Lower lobe of right lung (tissue), 2 donors: ENCODE measurements around the gene SLC16A11. TPM values are rescaled to one million over a fixed set of nuclear protein-coding genes. Genes with fewer than 3 reads are reported as not detected.
A peak's percentile ranks its signal among the peaks of the same experiment; 100 is the strongest.

Source experiments
- ATAC-seq, 2 donors: fragments of 200-7000 bp; cut with Tn5 transposase; one replicate each; pipeline ENCODE4 v1.9.1; 2020 to 2022; ENCODE audit warnings: mild to moderate bottlenecking in 2 of 2, moderate library complexity in 2 of 2
- DNase-seq: peaks from one replicate; pipeline ENCODE4 v3.0.0-alpha.2; 2020
- H3K27ac ChIP-seq: fragments of 200-600 bp; one replicate; pipeline ENCODE4 v1.8.0; 2022
- H3K27me3 ChIP-seq: fragments of 200-600 bp; one replicate; pipeline ENCODE4 v1.8.0; 2022; ENCODE audit warnings: low read depth
- H3K36me3 ChIP-seq: fragments of 200-600 bp; one replicate; pipeline ENCODE4 v1.8.0; 2022; ENCODE audit warnings: mild to moderate bottlenecking
- H3K4me1 ChIP-seq: fragments of 200-600 bp; one replicate; pipeline ENCODE4 v1.8.0; 2022
- H3K4me3 ChIP-seq: fragments of 200-600 bp; one replicate; pipeline ENCODE4 v1.8.0; 2022; ENCODE audit warnings: mild to moderate bottlenecking
- H3K9me3 ChIP-seq: fragments of 200-600 bp; one replicate; pipeline ENCODE4 v1.8.0; 2022
- CTCF ChIP-seq: fragments of 200-600 bp; IDR thresholded peaks from one replicate; pipeline ENCODE4 v1.8.0; 2022; ENCODE audit warnings: antibody characterized with exemption, mild to moderate bottlenecking
- intact Hi-C: fragments of 100-400 bp; cut with DNase I; formaldehyde crosslinking; loops from one replicate; pipeline ENCODE4 v1.11.0; 2022
- total RNA-seq: library from RNA; stranded (reverse); fragmentation: NEBNext Ultra II Directional; extraction: Animal tissue kit (Norgen Biotek cat#: 25700); gene quantifications from one replicate; pipeline ENCODE4 v1.2.1, GENCODE V29; 2021
- donor health status: DM: no; HTN: yes; CAD: no; lungs with severe emphysema.

SLC16A11 gene
- total RNA-seq, 1 donor from 2014 or later, result 7.7 TPM

- Histone ChIP-seq H3K36me3 (peaks cover 15% of the 10 kb centered on the region), H3K9me3 (no peaks in the 10 kb centered on the region), H3K27ac (peak overlapping the region; percentile 85), H3K27me3 (no peaks in the 10 kb centered on the region), H3K4me1 (peaks cover 71% of the 10 kb centered on the region), H3K4me3 (peak overlapping the region; percentile 55)
- intact Hi-C loops, result no loop called here
- no peak for TF ChIP-seq CTCF
- ATAC-seq (no peak), DNase-seq (no peak)
These were observed 26.1 kb downstream of the SLC16A11 start for GRCh38 chr17:7017827-7018200.

GRCh38 chr17:7016886-7017826 is 26.7 kb downstream of the SLC16A11 start:
- DNase-seq, result no peak
- ATAC-seq, result no peak
- peaks cover 65% of the 10 kb centered on the region for H3K4me1 ChIP-seq
- intact Hi-C loops, result no loop called here
- peak overlapping the region; percentile 85 for H3K27ac ChIP-seq
- no peaks in the 10 kb centered on the region for H3K9me3 ChIP-seq
- H3K36me3 ChIP-seq, result peaks cover 15% of the 10 kb centered on the region
- H3K27me3 ChIP-seq, result no peaks in the 10 kb centered on the region
- H3K4me3 ChIP-seq, result peak overlapping the region; percentile 55
- TF ChIP-seq CTCF, result no peak

GRCh38 chr17:7016418-7016817 is 27.5 kb downstream of the SLC16A11 start:
- no peak for TF ChIP-seq CTCF
- peaks cover 15% of the 10 kb centered on the region for H3K36me3 ChIP-seq
- intact Hi-C loops, result no loop called here
- H3K27me3 ChIP-seq, result no peaks in the 10 kb centered on the region
- H3K9me3 ChIP-seq, result no peaks in the 10 kb centered on the region
- ATAC-seq (no peak), DNase-seq (no peak)
- peaks cover 61% of the 10 kb centered on the region for H3K4me1 ChIP-seq
- H3K27ac ChIP-seq, result no peak overlapping the region
- H3K4me3 ChIP-seq, result no peak overlapping the region

- no peak for DNase-seq
These were observed 28.6 kb downstream of the SLC16A11 start for GRCh38 chr17:7014995-7015958.

More at GRCh38 chr17:7014995-7015958, 28.6 kb downstream of the SLC16A11 start:
- no peak for ATAC-seq
- intact Hi-C loops, result no loop called here
- Histone ChIP-seq H3K27me3 (no peaks in the 10 kb centered on the region), H3K9me3 (no peaks in the 10 kb centered on the region), H3K4me1 (peaks cover 61% of the 10 kb centered on the region), H3K36me3 (peaks cover 15% of the 10 kb centered on the region), H3K4me3 (peak overlapping the region; percentile 72), H3K27ac (peak overlapping the region; percentile 97)
- peak; percentile 31 for TF ChIP-seq CTCF
